Glomerular endothelial cell (primary cell): Measurements from ENCODE around the gene FAM114A1. TPM values are rescaled to one million over a fixed set of nuclear protein-coding genes. Genes with fewer than 3 reads are reported as not detected.

Experiments
- DNase-seq: peaks from one replicate; pipeline ENCODE4 v3.0.0-alpha.2; 2011; ENCODE audit warnings: low read depth, low spot score; ENCODE audit errors: extremely low read depth
- total RNA-seq: library from RNA; depleted of rRNA; stranded (reverse); fragments of >200 nt; gene quantifications from 2 replicates; pipeline ENCODE4 v1.2.3, GENCODE V29; 2015

The FAM114A1 gene
- 122 and 174 TPM in 2 replicates for total RNA-seq

DNA sequence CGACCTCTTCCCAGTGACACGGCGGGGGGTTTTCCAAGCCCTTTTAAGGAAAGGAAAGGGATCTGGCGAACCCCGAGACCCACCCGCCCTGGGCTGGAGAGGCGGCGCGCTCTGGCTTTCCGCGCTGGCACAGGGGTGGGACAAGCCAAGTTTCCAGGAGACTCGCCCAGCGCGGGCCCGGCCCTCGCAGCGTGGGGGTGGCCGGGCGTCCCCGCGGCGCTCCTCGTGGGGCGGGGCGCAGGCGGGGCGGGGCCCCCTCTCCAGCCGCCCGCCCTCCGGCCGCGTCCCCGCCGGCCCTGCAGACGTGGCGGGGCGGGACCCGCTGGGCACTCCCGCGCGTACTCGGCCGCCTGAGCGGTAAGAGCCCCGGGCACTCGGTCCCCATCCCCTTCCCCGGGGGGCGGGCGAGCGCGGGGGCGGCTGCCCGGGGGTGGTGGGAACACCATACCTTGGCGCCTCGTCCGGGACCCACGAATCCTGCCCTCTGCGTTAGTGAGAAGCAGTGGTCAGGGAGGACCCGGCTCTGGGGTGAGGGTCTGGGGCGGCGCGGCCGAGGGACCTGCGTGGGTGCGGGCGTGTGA is at the start of gene FAM114A1:
Gene FAM114A1, plus strand, starts transcription at position 329 of the 581 bp plus-strand sequence. CDS start 10,273 bp downstream, outside the sequence.
- DNase-seq, result no peak

GRCh38 chr4:38818441-38818976 is 49.1 kb upstream of the FAM114A1 start:
- DNase-seq, result no peak

DNA sequence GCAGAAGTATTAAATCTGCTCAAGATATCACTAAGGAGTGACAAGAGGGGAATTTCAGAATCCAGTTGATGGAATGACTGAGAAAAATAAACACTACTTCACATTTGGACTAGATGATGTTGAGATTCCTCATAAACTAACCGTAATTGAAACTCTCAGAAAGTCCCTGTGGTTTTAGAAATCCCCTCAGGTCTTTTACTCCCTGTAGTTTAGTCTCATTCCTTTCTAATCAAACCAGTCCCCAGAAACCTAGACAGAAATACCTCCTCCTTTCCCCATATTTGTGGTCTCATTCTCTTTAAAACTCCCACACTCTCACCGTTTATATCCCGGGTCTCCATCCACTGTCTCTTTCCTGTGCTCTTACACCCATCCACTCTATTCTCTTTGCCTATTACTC is 48.0 kb upstream of the FAM114A1 start:
- no peak for DNase-seq

DNA sequence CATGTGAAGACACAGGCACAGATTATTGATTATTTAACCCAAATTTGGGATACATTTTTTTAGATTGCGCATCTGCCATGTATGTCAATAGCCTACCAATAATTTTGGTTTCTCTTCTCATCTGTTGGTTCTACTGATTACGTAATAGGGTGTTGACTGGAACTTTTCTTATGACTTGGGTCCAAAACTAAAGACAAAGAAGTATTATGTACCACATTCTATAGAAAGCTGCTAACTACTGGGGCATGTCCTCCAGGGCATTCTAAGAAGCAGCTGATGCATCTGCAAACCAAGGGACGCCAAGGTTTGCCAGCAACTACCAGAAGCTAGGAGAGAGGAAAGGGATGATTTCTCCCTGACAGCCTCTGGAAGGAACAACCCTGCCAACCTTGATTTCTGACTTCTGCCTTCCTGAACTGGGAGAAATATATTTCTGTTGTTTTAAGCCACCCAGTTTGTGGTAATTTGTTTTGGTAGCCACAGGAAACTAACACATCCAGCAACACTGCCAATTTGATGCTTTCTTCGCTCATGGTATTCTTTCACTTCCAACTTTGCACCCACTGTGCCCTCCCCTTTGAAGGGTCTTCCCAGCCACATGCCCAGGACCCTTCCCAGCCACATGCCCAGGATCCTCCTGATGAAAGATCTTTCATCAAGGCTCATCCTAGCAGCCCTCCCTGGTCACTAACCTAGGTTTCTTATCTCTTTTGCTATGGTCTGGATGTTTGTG is 47.1 kb upstream of the FAM114A1 start:
- DNase-seq, result no peak

GRCh38 chr4:38821739-38822138 is 45.9 kb upstream of the FAM114A1 start:
- no peak for DNase-seq

DNA sequence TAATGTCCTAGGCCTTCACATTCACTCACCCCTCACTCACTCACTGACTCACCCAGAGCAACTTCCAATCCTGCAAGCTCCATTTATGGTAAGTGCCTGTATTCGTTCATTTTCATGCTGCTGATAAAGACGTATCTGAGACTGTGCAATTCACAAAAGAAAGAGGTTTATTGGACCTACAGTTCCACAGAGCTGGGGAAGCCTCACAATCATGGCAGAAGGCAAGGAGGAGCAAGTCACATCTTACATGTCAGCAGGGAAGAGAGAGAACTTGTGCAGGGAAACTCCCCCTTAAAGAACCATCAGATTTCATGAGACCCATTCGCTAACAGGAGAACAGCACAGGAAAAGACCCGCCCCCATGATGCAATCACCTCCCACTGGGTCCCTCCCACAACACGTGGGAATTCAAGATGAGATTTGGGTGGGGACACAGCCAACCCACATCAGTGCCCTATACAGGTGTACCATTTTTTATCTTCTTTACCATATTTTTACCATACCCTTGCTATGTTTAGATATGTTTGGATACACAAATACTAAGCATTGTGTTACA is 44.8 kb upstream of the FAM114A1 start:
- no peak for DNase-seq

DNA sequence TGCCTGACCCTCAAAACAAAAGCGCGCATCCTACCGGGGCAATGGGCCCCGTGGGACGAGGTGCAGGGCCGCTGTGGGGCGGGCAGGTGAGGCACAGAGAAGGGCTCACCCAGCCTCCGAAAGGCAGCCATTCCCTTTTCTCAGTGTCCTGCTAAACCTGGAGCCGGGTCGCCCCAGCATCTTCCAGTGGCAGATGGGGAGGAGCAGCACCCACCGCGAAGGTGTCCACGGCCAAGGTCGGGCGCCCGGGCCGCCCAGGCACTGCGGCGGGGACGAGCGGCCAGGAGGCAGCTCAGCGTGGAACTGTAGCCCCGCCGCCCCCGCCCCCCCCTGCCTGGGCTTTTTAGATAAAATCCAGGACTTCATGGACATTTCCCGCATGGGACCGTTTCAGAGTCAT is 43.8 kb upstream of the FAM114A1 start:
- no peak for DNase-seq

- no peak for DNase-seq
Measured at GRCh38 chr4:38829237-38829636, 38.4 kb upstream of the FAM114A1 start.

GRCh38 chr4:38831653-38832052 is 36.0 kb upstream of the FAM114A1 start:
- no peak for DNase-seq

DNA sequence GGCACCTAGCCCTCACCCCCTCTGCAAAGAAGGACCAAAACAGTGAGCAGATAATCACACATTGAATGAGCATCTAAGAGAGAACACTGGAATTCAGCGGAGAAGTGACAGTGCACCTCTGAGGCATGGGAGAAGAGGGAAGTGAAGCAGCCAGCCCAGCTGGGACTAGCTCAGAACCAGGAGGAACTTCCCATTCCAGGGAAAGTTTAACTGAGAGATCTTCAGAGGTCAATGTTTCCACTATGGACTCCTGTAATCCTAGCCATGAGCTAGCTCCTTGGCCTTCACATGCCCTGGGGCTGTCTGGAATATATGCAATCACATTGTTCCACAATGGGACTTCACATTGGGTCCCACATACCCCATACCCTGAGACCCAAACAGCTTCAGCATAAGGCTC is 35.4 kb upstream of the FAM114A1 start:
- no peak for DNase-seq

- DNase-seq, result no peak
Measured at GRCh38 chr4:38832624-38833528, 34.7 kb upstream of the FAM114A1 start.

DNA sequence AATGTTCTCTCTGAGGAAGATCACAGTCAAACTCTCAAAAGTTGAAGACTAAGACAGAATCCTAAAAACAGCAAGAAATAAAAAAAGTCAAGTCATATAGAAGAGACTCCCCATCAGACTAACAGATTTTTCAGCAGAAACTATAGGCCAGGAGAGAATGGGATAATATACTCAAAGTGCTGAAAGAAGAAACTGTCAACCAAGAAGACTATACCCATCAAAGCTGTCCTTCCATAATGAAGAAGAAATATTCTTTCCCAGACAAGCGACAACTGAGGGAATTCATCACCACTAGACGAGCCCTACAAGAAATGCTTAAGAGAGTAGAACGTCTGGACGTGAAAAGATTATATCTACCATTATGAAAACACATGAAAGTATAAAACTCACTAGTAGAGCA is 33.0 kb upstream of the FAM114A1 start:
- DNase-seq, result no peak

DNA sequence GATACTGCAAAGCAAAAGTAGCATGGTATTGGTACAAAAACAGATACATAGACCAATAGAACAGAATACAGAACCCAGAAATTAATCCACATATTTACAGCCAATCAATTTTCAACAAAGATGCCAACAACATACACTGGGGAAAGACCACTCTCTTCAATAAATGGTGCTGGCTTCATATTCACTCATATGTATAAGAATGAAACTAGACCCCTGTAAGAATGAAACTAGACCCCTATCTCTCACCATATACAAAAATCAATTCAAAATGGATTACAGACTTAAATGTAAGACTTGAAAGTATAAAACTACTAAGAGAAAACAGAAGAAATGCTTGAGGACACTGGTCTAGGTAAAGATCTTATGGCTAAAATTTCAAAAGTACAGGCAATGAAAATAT is 30.3 kb upstream of the FAM114A1 start:
- DNase-seq, result no peak

DNA sequence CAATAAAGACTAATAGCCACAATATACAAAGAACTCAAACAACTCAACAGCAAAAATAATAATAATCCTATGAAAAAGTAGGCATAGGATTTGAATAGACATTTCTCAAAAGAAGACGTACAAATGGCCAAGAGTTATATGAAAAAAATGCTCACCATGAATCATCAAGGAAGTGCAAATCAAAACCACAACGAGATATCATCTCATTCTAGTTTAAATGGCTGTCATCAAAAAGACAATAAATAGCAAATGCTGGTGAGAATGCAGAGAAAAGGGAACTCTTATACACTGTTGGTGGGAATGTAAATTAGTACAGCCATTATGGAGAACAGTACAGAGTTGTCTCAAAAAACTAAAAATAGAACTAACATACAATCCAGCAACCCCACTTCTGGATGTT is 29.8 kb upstream of the FAM114A1 start:
- DNase-seq, result no peak

DNA sequence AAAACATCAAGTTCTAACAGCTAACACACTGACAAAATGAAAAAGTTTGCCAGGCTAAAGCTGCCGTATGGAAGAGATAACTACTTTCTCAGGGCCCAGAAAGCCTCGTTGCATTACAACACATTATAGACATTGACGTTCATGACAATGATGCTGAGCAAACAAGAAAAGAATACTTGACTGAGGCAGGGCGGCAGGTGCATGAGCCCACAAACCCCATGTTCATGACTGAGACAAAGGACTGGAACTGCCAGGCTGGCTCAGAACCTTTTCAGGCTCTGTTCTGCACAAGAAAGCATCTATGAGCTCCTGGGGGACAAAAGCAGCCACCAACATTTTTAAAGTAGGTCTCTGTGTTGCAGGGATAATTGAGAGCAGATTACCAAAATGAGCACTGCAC is 24.6 kb upstream of the FAM114A1 start:
- DNase-seq, result no peak

- DNase-seq, result no peak
Measured at GRCh38 chr4:38846015-38846414, 21.6 kb upstream of the FAM114A1 start.

GRCh38 chr4:38855466-38855865 is 12.1 kb upstream of the FAM114A1 start:
- DNase-seq, result no peak

DNA sequence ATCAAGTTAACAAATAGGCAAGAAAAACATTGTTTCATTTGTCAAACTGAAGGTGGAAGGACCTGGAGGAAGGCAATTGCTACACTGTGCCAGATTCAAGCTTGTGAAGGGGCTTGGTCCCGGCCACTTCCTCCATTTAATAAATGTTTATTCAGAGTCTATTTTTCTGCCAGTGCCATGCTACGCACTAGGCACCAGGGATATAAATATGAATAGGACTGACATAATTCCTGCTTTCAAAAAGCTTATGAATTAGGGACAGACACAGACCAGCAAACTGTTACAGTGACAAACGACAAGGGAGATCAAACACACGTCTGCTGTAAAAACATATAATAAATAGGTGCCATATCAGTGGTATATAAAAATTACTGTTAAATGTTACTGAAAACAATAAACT is 11.6 kb upstream of the FAM114A1 start:
- no peak for DNase-seq

DNA sequence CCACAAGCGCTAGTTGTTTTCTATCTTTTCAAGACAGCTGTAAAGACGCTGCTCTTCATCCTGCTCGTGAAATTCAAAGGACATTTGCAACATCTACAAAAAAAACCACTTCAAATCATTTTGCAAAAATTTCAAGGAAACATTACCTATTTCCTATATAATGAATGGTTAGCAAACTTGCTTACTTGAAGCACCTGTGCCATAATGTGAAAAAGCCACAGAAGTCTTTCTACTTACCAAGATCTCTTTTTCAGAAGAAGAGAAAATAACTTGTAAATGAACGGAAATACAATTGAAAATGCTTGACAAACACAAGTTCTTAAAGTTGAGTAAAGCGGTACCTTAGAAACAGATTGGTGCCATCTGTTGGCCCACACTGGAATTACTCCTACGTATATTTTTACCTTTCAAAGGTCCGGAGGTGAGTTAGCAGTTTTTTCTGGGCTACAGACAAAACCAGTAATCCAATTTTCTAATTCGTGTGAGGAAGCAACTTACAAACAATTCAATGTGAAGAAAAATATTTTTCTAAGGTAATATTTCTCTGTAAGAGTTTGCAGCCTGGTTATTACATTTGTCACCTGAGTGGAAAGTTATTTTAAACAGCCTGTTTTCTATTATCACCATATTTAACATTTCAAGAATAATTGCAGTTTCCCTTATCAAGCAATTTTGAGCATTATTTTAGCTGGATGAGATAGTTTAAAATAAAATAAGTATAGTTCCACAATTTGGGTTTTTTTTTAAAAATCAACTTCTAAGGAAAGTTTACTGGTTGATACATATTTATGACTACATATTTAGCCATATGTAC is 10.9 kb upstream of the FAM114A1 start, which contains the start of gene TLR6:
Gene TLR6, minus strand, starts transcription at position 294 of the 814 bp plus-strand sequence. CDS start 27,344 bp downstream, outside the sequence.
- DNase-seq, result no peak
